MCF 10A (cell line): Measurements from ENCODE around the gene ZNF500. TPM values are rescaled to one million over a fixed set of nuclear protein-coding genes. Genes with fewer than 3 reads are reported as not detected.

Source experiments
- BruUV-seq: library from RNA; stranded (reverse); fragments of 400-500 nt; replicated peaks from 2 replicates; lab custom pipeline; 2021; lab: Mats Ljungman, UMichigan
- CTCF ChIA-PET: fragments of 300-600 bp; sonication (Branson Sonifier 250); formaldehyde crosslinking; extraction: SDS; loops from one replicate; lab custom pipeline; 2021; ENCODE audit warnings: antibody characterized with exemption, inconsistent platforms; lab: Yijun Ruan, JAX
- POLR2A ChIA-PET: fragments of 300-600, 350-650 bp; sonication (Branson Sonifier 250); formaldehyde crosslinking; extraction: SDS; loops from one replicate; lab custom pipeline; 2020; ENCODE audit warnings: antibody characterized with exemption, inconsistent platforms; lab: Yijun Ruan, JAX
- DNase-seq: peaks from one replicate; pipeline ENCODE4 v3.0.0-alpha.2; 2018; ENCODE audit not compliant: unreplicated experiment
- H3K27ac Mint-ChIP-seq: one replicate; pipeline ENCODE4 v1.8.0; 2022; ENCODE audit warnings: mild to moderate bottlenecking, low read depth, mixed read lengths; ENCODE audit not compliant: unreplicated experiment
- H3K27me3 Mint-ChIP-seq: one replicate; pipeline ENCODE4 v1.8.0; 2022; ENCODE audit warnings: mixed read lengths; ENCODE audit not compliant: insufficient read depth, unreplicated experiment
- H3K36me3 Mint-ChIP-seq: one replicate; pipeline ENCODE4 v1.8.0; 2022; ENCODE audit warnings: mild to moderate bottlenecking, moderate library complexity, mixed read lengths; ENCODE audit not compliant: insufficient read depth, unreplicated experiment
- H3K4me1 Mint-ChIP-seq: one replicate; pipeline ENCODE4 v1.8.0; 2022; ENCODE audit warnings: mixed read lengths; ENCODE audit not compliant: insufficient read depth, unreplicated experiment
- H3K4me3 Mint-ChIP-seq: one replicate; pipeline ENCODE4 v1.8.0; 2022; ENCODE audit warnings: mild to moderate bottlenecking, moderate library complexity, mixed read lengths; ENCODE audit not compliant: unreplicated experiment
- H3K9me3 Mint-ChIP-seq: one replicate; pipeline ENCODE4 v1.8.0; 2022; ENCODE audit warnings: mixed read lengths; ENCODE audit not compliant: unreplicated experiment
- intact Hi-C: fragments of 100-400 bp; cut with micrococcal nuclease; formaldehyde crosslinking; loops from 2 replicates; pipeline ENCODE4 v1.14.1; 2022
- total RNA-seq: library from RNA; stranded (reverse); gene quantifications from 2 replicates; pipeline ENCODE4 v1.2.3, GENCODE V29; 2022
- TF ChIP-seq, protein P1 (sequence below): fragments of 200-600 bp; IDR thresholded peaks from one replicate; pipeline ENCODE4 v1.8.0; 2022; ENCODE audit warnings: antibody characterized with exemption, mild to moderate bottlenecking; ENCODE audit not compliant: unreplicated experiment

Gene ZNF500
- total RNA-seq, 1 experiment from 2014 or later, result 13.8 TPM

DNA sequence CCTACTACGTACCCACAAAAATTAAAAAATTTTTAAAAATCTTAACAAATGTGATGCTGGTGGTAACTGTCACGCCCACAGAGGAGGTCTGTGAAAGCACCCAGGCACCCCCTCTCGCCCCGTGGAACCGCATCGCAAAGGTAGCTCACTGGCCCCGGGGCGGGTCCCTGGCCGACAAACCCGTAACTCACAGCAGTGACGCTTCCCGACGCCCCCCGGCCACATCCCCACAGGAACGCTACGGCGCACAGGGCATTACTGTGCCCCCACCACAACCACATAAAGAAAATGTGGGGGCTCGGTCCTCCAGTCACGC lies 33.3 kb downstream of the ZNF500 start:
- Mint-ChIP-seq H3K4me1 (peaks cover 13% of the 10 kb centered on the region), H3K9me3 (no peaks in the 10 kb centered on the region), H3K27me3 (no peaks in the 10 kb centered on the region), H3K4me3 (peak overlapping the region; percentile 98), H3K27ac (peak overlapping the region; percentile 98), H3K36me3 (peaks cover 34% of the 10 kb centered on the region)
- BruUV-seq, result TSS peak; percentile 54
- DNase-seq, result no peak
- TF ChIP-seq, protein P1, sequence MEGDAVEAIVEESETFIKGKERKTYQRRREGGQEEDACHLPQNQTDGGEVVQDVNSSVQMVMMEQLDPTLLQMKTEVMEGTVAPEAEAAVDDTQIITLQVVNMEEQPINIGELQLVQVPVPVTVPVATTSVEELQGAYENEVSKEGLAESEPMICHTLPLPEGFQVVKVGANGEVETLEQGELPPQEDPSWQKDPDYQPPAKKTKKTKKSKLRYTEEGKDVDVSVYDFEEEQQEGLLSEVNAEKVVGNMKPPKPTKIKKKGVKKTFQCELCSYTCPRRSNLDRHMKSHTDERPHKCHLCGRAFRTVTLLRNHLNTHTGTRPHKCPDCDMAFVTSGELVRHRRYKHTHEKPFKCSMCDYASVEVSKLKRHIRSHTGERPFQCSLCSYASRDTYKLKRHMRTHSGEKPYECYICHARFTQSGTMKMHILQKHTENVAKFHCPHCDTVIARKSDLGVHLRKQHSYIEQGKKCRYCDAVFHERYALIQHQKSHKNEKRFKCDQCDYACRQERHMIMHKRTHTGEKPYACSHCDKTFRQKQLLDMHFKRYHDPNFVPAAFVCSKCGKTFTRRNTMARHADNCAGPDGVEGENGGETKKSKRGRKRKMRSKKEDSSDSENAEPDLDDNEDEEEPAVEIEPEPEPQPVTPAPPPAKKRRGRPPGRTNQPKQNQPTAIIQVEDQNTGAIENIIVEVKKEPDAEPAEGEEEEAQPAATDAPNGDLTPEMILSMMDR, result no peak
- intact Hi-C loops, result loop anchor here (1.0 to 10.0 kb wide), 3 partner anchors 34 to 361 kb away; partner anchors contain the start of genes EEF2KMT and ZNF500
- ChIA-PET CTCF (interaction anchor here (0.6 to 1.3 kb wide), 5 partner anchors 35 to 223 kb away, joined by 3 to 7 read pairs (median 3); partner anchors contain the start of gene MGRN1), POLR2A (interaction anchor here (0.5 to 2.9 kb wide), 24 partner anchors 9 to 338 kb away, joined by 3 to 64 read pairs (median 5); partner anchors contain the start of genes ALG1, GLYR1, NUDT16L1 and ROGDI)

DNA sequence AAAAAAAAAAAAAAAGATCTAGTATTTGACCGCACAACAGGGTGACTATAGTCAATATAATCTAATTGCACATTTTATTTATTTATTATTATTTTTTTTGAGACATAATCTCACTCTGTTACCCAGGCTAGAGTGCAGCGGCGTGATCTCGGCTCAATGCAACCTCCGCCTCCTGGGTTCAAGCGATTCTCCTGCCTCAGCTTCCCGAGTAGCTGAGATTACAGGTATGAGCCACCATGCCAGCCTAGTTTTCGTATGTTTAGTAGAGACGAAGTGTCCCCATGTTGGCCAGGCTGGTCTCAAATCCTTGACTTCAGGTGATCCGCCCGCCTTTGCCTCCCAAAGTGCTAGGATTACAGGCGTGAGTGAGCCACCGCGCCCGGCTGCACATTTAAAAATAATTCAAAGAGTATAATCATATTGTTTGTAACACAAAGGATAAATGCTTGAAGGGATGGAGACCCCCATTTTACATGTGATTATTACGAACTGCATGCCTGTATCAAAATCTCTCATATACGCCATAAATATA lies 33.7 kb downstream of the ZNF500 start:
- Mint-ChIP-seq H3K9me3 (no peaks in the 10 kb centered on the region), H3K27me3 (no peaks in the 10 kb centered on the region), H3K4me1 (peaks cover 13% of the 10 kb centered on the region), H3K4me3 (peak overlapping the region; percentile 98), H3K36me3 (peaks cover 34% of the 10 kb centered on the region), H3K27ac (peak overlapping the region; percentile 98)
- no peak for DNase-seq
- intact Hi-C loops, result loop anchor here (10.0 kb wide), 1 partner anchor 362 kb away; the partner anchor contains the start of gene EEF2KMT
- no TSS peak for BruUV-seq
- TF ChIP-seq, protein P1, result no peak
- POLR2A ChIA-PET, result interaction anchor here (0.5 to 2.9 kb wide), 11 partner anchors 9 to 211 kb away, joined by 3 to 64 read pairs (median 8); partner anchors contain the start of genes NUDT16L1 and ZNF500
- CTCF ChIA-PET, result no interaction called here

GRCh38 chr16:4729876-4730275 lies 37.1 kb downstream of the ZNF500 start:
- no TSS peak for BruUV-seq
- ChIA-PET CTCF (no interaction called here), POLR2A (no interaction called here)
- Mint-ChIP-seq H3K27me3 (no peaks in the 10 kb centered on the region), H3K27ac (no peak overlapping the region), H3K9me3 (no peaks in the 10 kb centered on the region), H3K36me3 (peaks cover 46% of the 10 kb centered on the region), H3K4me1 (peaks cover 7% of the 10 kb centered on the region), H3K4me3 (no peak overlapping the region)
- DNase-seq, result no peak
- intact Hi-C loops, result loop anchor here (10.0 kb wide), 1 partner anchor 365 kb away; the partner anchor contains the start of gene EEF2KMT
- TF ChIP-seq, protein P1, result no peak

GRCh38 chr16:4728676-4729075 lies 38.3 kb downstream of the ZNF500 start:
- Mint-ChIP-seq H3K9me3 (no peaks in the 10 kb centered on the region), H3K4me1 (peaks cover 6% of the 10 kb centered on the region), H3K27me3 (no peaks in the 10 kb centered on the region), H3K4me3 (no peak overlapping the region), H3K36me3 (peaks cover 38% of the 10 kb centered on the region), H3K27ac (no peak overlapping the region)
- intact Hi-C loops, result no loop called here
- no peak for DNase-seq
- TF ChIP-seq, protein P1, result no peak
- BruUV-seq, result no TSS peak
- POLR2A ChIA-PET, result no interaction called here
- CTCF ChIA-PET, result interaction anchor here (0.5 kb wide), 1 partner anchor 250 kb away, joined by 3 read pairs; no protein-coding TSS in a partner anchor
